ENCODE data around the gene OPRL1.

- TF ChIP-seq CTCF (conservative IDR thresholded peaks at IDR 0.05 in 1 of 2, IDR thresholded peaks at IDR 0.05 in 1 of 2; ENCODE audit: extremely low read depth in 1 of 2, insufficient read depth in 1 of 2, low read depth in 1 of 2, low read length in 2 of 2) = no peak
- TF ChIP-seq EZH2 (IDR thresholded peaks at IDR 0.05; ENCODE audit: borderline replicate concordance, low read length) = no peak
Observed at GRCh38 chr20:64095927-64096326, 16.0 kb downstream of the OPRL1 start.
